Stimulated activated CD8-positive, alpha-beta memory T cell treated with anti-CD3 and anti-CD28 coated beads, Interleukin-12 subunit alpha, Interleukin-12 subunit beta, amount 100 ng/mL, for 1 hour (primary cell): Measurements from ENCODE around the gene SH2D1A.

ENCODE experiments used
- DNase-seq: peaks from one replicate; pipeline ENCODE4 v3.0.0-alpha.2; 2020; ENCODE audit warnings: low read depth

SH2D1A gene

GRCh38 chrX:124421898-124422655 lies 75.7 kb downstream of the SH2D1A start:
- no peak for DNase-seq
